ENCODE results near the gene PLEKHM2.

- TF ChIP-seq, protein P1, sequence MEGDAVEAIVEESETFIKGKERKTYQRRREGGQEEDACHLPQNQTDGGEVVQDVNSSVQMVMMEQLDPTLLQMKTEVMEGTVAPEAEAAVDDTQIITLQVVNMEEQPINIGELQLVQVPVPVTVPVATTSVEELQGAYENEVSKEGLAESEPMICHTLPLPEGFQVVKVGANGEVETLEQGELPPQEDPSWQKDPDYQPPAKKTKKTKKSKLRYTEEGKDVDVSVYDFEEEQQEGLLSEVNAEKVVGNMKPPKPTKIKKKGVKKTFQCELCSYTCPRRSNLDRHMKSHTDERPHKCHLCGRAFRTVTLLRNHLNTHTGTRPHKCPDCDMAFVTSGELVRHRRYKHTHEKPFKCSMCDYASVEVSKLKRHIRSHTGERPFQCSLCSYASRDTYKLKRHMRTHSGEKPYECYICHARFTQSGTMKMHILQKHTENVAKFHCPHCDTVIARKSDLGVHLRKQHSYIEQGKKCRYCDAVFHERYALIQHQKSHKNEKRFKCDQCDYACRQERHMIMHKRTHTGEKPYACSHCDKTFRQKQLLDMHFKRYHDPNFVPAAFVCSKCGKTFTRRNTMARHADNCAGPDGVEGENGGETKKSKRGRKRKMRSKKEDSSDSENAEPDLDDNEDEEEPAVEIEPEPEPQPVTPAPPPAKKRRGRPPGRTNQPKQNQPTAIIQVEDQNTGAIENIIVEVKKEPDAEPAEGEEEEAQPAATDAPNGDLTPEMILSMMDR (conservative IDR thresholded peaks at IDR 0.05; ENCODE audit: low read length): no peak
- TF ChIP-seq EZH2phosphoT487 (IDR thresholded peaks at IDR 0.05; ENCODE audit: borderline replicate concordance, low read depth, low read length): no peak
These were observed 73.6 kb downstream of the PLEKHM2 start for GRCh38 chr1:15757575-15758342.

All from OCI-LY7 (cell line).